Spinal cord (tissue), 10 donors: Measurements from ENCODE around the gene PVR. TPM values are rescaled to one million over a fixed set of nuclear protein-coding genes. Genes with fewer than 3 reads are reported as not detected.
A peak's percentile ranks its signal among the peaks of the same experiment; 100 is the strongest.
"Not testable (repeated sequence)": the region's sequence is repeated elsewhere in the genome, so short reads cannot be mapped to it uniquely, and the experiment has no call there.

Source experiments
- DNase-seq, 6 donors: peaks; one replicate each; pipeline versions ENCODE4 v3.0.0 to v3.0.0-alpha.2; 2013 to 2015; ENCODE audit warnings: low spot score in 6 of 6, low read depth in 4 of 6
- H3K27ac ChIP-seq: one replicate; pipeline ENCODE4 v1.5.1; 2013; ENCODE audit warnings: low read depth, low read length, control low read depth
- H3K27me3 ChIP-seq: one replicate; pipeline ENCODE4 v1.6.1; 2013; ENCODE audit warnings: low read length; ENCODE audit not compliant: control insufficient read depth, insufficient read depth
- H3K36me3 ChIP-seq: one replicate; pipeline ENCODE4 v1.6.1; 2013; ENCODE audit warnings: low read length; ENCODE audit not compliant: control insufficient read depth, insufficient read depth
- H3K4me1 ChIP-seq: one replicate; pipeline ENCODE4 v1.6.1; 2013; ENCODE audit warnings: low read length; ENCODE audit not compliant: control insufficient read depth, insufficient read depth
- H3K4me3 ChIP-seq: one replicate; pipeline ENCODE4 v1.5.1; 2013; ENCODE audit warnings: low read depth, low read length, control low read depth
- H3K9me3 ChIP-seq: one replicate; pipeline ENCODE4 v1.6.1; 2013; ENCODE audit warnings: low read length; ENCODE audit not compliant: control insufficient read depth, insufficient read depth
- WGBS: methylation state at CpG from one replicate; pipeline ENCODE4 v1.1.5; 2013; ENCODE audit warnings: missing lambda C conversion rate; ENCODE audit not compliant: insufficient coverage; 5-methylcytosine and 5-hydroxymethylcytosine counted together
- polyA plus RNA-seq, 2 donors: library from polyadenylated mRNA; unstranded; fragments of 120-200 nt; gene quantifications; one replicate each; pipeline ENCODE4 v1.2.1, GENCODE V29; 2013; ENCODE audit not compliant: insufficient read length in 2 of 2
- total RNA-seq, 2 donors: library from RNA; depleted of rRNA in 1 of 2; stranded (reverse); fragments of 120-200 nt in 1 of 2; fragments of >200 nt in 1 of 2; gene quantifications; one replicate each; pipeline versions ENCODE4 v1.2.3 to v1.2.4, GENCODE V29; 2013 to 2014
- donor health status: healthy.

PVR gene
- total and polyA plus RNA-seq, 4 donors, result 25.3 to 29.8 (median 26.0) TPM

DNA sequence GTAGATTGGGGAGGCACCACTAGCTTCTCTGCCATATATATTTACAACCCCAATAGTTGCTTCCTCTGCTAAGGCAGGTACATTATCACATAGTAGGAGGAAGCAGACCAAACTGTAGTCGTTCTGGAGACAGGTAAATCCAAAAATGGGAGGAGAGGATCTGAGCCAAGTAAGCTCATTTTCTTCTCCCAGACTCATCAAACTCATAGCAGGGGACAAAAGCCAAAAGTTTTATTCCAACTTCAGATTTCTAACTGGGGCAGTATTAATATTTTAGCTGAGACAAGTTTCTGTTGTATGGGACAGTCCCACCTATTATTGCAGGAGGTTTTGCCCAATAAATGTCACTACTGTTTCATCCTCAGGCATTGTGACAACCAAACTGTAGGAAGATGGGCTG lies 38.2 kb upstream of the PVR start:
- Histone ChIP-seq H3K27me3 (no peaks in the 10 kb centered on the region), H3K36me3 (no peaks in the 10 kb centered on the region), H3K4me1 (no peaks in the 10 kb centered on the region), H3K9me3 (no peaks in the 10 kb centered on the region), H3K27ac (no peak overlapping the region), H3K4me3 (no peak overlapping the region)
- DNase-seq, result no peak
- WGBS, result no CpG with 5 or more reads among the region's 1 CpG

DNA sequence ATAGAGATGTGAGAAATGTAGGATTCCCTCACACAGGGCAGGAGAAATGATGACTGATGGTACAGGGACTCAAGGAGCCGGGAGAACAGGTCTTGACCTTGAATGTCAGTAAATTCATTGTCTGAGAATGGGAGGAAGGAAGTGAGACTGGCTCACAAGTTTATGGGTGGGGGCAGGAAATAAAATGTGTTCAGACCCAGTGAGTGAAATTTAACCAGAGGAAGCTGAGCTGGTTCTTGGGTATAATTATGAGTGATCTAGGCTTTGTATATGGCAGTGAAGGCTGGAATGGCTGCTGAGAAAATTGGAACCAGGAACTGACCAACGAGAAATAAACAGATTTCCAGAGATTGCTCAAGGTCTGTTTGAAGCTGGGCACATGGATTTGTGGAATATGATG lies 36.7 kb upstream of the PVR start:
- no peak overlapping the region for H3K4me3 ChIP-seq
- H3K36me3 ChIP-seq, result no peaks in the 10 kb centered on the region
- H3K27ac ChIP-seq, result no peak overlapping the region
- H3K4me1 ChIP-seq, result no peaks in the 10 kb centered on the region
- H3K9me3 ChIP-seq, result no peaks in the 10 kb centered on the region
- no peaks in the 10 kb centered on the region for H3K27me3 ChIP-seq
- 75% methylated on average over 1 of the region's 2 CpGs for WGBS
- no peak for DNase-seq

DNA sequence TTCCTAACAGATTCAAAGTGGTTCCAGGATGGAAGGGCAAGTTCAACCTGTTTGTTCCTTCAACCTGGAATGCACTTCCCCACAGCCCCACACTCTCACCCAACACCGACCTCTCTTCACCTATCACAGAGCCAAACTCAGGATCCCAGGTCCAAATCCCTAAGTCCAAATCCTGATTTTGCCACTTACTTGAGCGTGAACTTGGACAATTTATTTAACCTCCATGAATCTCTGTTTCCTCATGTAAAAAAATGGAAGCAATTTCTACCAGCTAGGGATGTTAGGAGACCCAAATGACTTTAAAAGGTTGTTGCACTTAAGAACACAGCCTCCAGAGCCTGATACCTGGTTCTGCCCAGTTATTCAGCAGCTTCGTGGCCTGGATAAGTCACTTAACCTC lies 35.8 kb upstream of the PVR start:
- no peaks in the 10 kb centered on the region for H3K4me1 ChIP-seq
- no peak for DNase-seq
- H3K27me3 ChIP-seq, result no peaks in the 10 kb centered on the region
- H3K9me3 ChIP-seq, result no peaks in the 10 kb centered on the region
- 81% methylated on average over 2 of the region's 3 CpGs for WGBS
- no peaks in the 10 kb centered on the region for H3K36me3 ChIP-seq
- H3K27ac ChIP-seq, result no peak overlapping the region
- H3K4me3 ChIP-seq, result no peak overlapping the region

DNA sequence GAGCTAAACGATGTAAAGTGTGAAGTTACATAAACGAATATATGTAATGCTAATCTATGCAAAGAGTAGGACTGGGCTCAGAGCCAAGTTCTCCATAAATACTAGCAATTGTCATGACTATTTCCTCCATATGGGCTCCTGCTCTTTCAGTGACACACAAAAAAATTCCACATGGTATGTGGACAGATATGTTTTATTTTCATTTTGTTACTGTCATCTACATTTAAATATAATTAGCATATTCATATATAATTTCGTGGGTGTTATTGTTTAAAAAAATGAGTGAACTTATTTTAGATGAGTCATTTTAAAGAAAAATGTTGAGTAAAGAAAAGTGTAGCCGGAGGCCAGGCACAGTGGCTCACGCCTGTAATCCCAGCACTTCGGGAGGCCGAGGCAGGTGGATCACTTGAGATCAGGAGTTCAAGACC lies 35.3 kb upstream of the PVR start:
- H3K4me1 ChIP-seq, result no peaks in the 10 kb centered on the region
- no peak overlapping the region for H3K4me3 ChIP-seq
- H3K27ac ChIP-seq, result no peak overlapping the region
- WGBS, result 100% methylated on average over 2 of the region's 7 CpGs
- no peaks in the 10 kb centered on the region for H3K9me3 ChIP-seq
- DNase-seq, result peak in 2 of 6 donors; percentile 41 to 66
- no peaks in the 10 kb centered on the region for H3K27me3 ChIP-seq
- H3K36me3 ChIP-seq, result no peaks in the 10 kb centered on the region

DNA sequence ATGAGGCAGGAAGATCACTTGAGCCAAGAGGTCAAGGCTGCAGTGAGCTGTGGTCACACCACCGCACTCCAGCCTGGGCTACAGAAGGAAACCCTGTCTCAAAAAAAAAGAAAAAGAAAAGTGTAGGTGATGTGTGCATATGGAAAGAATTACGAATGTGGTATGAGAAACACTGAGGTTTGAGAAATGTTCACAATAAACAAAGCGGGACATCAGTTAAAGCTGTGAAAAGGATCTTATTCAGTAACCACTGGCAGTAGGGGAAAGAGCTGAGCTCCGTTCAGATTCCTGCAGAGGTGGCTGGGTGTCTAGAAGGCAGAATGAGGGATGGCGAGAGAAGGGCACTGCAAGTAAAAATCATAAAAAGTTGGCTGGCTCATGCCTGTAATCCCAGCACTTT lies 34.5 kb upstream of the PVR start:
- no peak for DNase-seq
- WGBS, result 82% methylated on average over 5 of the region's 5 CpGs
- Histone ChIP-seq H3K27me3 (no peaks in the 10 kb centered on the region), H3K4me3 (no peak overlapping the region), H3K4me1 (no peaks in the 10 kb centered on the region), H3K9me3 (no peaks in the 10 kb centered on the region), H3K27ac (no peak overlapping the region), H3K36me3 (no peaks in the 10 kb centered on the region)

DNA sequence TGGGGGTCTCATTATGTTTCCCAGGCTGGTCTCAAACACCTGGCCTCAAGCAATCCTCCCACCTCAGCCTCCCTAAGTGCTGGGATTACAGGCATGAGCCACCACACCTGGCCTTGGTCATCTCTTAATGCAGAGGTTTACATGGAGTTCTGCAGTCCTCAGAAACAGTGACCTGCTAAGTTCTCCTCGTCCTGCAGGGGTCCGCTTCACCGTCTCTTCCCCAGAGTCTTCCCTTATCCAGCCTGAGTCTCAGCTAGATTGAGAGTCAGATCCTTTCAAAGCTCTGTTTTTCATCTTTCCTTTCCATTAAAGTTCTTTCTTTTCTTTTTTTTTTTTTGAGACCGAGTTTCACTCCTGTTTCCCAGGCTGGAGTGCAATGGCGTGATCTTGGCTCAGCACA lies 33.2 kb upstream of the PVR start:
- DNase-seq, H3K27ac ChIP-seq, H3K27me3 ChIP-seq, H3K9me3 ChIP-seq, H3K4me3 ChIP-seq, H3K4me1 ChIP-seq, H3K36me3 ChIP-seq: not testable (repeated sequence)
- WGBS, result 61% methylated on average over 5 of the region's 5 CpGs

DNA sequence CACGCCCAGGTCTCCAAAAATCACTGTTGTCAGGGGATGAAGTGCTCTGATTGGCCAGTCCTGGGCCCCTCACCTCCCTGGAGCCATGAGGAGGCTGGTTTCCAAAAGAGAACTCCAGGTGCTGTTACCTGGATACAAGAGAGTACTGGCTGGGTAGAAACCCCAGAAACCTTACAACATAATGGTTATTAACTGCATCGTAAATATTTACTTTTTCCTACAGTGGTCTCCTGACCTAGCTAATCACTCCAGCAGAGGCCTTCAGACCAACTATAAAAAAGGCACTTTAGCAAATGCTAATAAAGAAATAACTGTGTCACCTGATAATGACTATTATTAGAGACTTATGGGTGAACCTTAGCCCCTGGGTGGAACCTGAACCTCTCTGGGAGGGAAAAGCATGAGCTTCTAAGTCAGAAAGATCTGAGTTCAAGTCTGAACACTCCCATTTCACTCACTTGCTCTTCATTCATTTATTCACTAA lies 31.9 kb upstream of the PVR start:
- no peak for DNase-seq
- 71% methylated on average over 1 of the region's 2 CpGs for WGBS
- no peaks in the 10 kb centered on the region for H3K4me1 ChIP-seq
- no peaks in the 10 kb centered on the region for H3K36me3 ChIP-seq
- no peaks in the 10 kb centered on the region for H3K27me3 ChIP-seq
- no peak overlapping the region for H3K4me3 ChIP-seq
- no peak overlapping the region for H3K27ac ChIP-seq
- no peaks in the 10 kb centered on the region for H3K9me3 ChIP-seq

DNA sequence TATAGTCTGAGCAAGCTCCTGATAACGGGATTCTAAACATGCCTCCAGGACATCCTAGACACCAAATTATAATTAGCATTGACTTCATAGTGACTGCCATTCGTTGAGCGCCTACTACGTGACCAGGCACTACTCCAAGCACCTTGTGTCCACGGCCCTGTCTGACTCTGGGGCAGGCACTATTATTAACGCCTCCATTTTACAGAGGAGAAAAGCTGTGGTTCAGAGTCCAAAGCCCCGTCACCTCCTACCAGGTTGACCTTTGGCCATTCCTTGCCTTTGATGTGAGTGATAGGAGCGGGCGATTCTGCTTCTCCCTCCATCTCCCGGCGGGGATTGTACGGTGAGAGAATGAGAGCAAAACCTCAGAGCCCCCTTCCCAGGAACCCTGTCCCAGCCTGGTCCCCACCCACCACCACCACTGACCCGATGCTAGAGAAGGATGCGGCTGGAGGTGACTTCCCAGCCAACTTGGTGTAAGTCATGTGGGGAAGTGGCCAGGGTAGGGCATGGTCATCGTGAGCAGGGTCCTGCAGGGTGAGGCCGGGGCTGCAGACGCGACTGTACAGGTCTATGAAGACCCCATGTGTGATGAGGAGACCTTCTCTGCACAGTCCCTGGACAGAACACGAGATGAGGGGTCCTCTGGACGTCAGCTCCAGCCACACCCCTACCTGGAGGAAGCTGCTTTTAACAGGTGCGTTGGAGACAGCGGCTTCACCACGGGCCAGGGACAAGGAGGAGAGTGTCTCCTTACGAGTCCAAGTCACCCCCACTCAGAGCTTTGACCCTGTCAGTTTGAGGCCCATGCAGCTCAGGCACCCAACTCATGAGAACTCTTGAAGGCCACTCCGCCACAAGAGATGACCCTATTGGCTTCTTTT lies 30.2 kb upstream of the PVR start, which contains the start of gene IGSF23:
IGSF23 (plus strand) TSS at position 269 of the 884 bp plus-strand sequence; CDS start at position 352, 83 bp downstream.
- WGBS, result 86% methylated on average over 11 of the region's 25 CpGs
- Histone ChIP-seq H3K4me3 (no peak within 1 kb of the TSS), H3K36me3 (no peaks in the 10 kb centered on the region), H3K27me3 (no peaks in the 10 kb centered on the region), H3K9me3 (no peaks in the 10 kb centered on the region), H3K27ac (no peak within 1 kb of the TSS), H3K4me1 (no peaks in the 10 kb centered on the region)
- no peak for DNase-seq

DNA sequence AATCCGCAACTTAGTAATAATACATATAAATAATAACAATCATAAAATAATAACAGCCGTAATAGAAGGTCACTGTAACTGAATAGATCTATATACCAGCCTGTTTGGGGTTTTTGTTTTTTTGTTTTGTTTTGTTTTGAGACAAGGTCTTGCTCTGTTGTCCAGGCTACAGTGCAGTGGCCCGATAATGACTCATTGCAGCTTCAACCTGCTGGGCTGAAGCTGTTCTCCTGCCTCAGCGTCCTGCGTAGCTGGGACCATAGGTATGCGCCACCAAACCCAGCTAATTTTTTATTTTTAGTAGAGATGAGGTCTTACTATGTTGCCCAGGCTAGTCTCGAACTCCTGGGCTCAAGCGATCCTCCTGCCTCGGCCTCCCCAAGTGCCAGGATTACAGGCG lies 29.4 kb upstream of the PVR start:
- Histone ChIP-seq H3K36me3 (no peaks in the 10 kb centered on the region), H3K4me3 (no peak overlapping the region), H3K27me3 (no peaks in the 10 kb centered on the region), H3K9me3 (no peaks in the 10 kb centered on the region), H3K4me1 (no peaks in the 10 kb centered on the region), H3K27ac (no peak overlapping the region)
- no peak for DNase-seq
- 98% methylated on average over 8 of the region's 10 CpGs for WGBS

DNA sequence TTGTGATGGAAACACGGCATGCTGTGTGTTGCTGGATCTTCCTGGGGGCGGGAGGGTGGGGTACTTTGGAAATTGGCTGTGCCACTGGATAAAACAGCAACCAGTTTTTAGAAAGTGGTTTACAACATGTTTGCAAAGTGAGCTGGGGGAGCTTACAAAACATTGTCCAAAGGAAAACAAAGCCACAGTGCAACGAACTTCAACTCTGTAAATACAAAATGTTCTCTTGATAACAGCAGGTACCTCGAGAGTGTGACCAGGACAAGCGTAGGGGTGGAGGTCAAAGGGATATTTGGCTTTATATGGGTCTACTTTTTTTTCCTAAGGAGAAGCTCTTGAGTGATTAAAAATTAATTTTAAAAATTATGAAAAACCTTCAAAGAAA lies 27.9 kb upstream of the PVR start:
- 33% methylated on average over 2 of the region's 5 CpGs for WGBS
- Histone ChIP-seq H3K36me3 (no peaks in the 10 kb centered on the region), H3K27me3 (no peaks in the 10 kb centered on the region), H3K4me1 (no peaks in the 10 kb centered on the region), H3K27ac (no peak overlapping the region), H3K9me3 (no peaks in the 10 kb centered on the region), H3K4me3 (no peak overlapping the region)
- no peak for DNase-seq
